ENCODE results near the gene RXFP4.

RXFP4 gene

GRCh38 chr1:155933591-155934096, 7.8 kb upstream of the RXFP4 start:
- in situ Hi-C loops (cut with MboI; ENCODE audit: low sequenced_read_pairs), result loop anchor here (10.0 kb wide), 1 partner anchor 121 kb away; the partner anchor contains the start of genes LAMTOR2 and UBQLN4
- H3K4me1 ChIP-seq, result peaks cover 21% of the 10 kb centered on the region
- H3K27me3 ChIP-seq (ENCODE audit: low read depth), result no peaks in the 10 kb centered on the region
- peaks cover 53% of the 10 kb centered on the region for H3K36me3 ChIP-seq (replicated peaks)
- H3K4me3 ChIP-seq, result peak overlapping the region; percentile 86
- no peaks in the 10 kb centered on the region for H3K9me3 ChIP-seq
- DNase-seq (ENCODE audit: low spot score in 2 of 2), result no peak

- H3K4me1 ChIP-seq, result peaks cover 21% of the 10 kb centered on the region
- in situ Hi-C loops (cut with MboI; ENCODE audit: low sequenced_read_pairs), result loop anchor here (10.0 kb wide), 1 partner anchor 120 kb away; the partner anchor contains the start of genes LAMTOR2 and UBQLN4
Measured at GRCh38 chr1:155934097-155934935, 7.1 kb upstream of the RXFP4 start, which contains the start of gene KHDC4. TSS of gene KHDC4 (minus strand) at chr1:155934413. CDS start at chr1:155934373, 40 bp downstream.

GRCh38 chr1:155934936-155935590, 6.4 kb upstream of the RXFP4 start:
- no peak for DNase-seq (ENCODE audit: low spot score in 2 of 2)
- Histone ChIP-seq H3K4me1 (peaks cover 21% of the 10 kb centered on the region), H3K4me3 (peak overlapping the region; percentile 86), H3K9me3 (no peaks in the 10 kb centered on the region), H3K36me3 (replicated peaks) (peaks cover 39% of the 10 kb centered on the region), H3K27me3 (ENCODE audit: low read depth) (no peaks in the 10 kb centered on the region)
- in situ Hi-C loops (cut with MboI; ENCODE audit: low sequenced_read_pairs), result loop anchor here (10.0 kb wide), 1 partner anchor 120 kb away; the partner anchor contains the start of genes LAMTOR2 and UBQLN4

More at GRCh38 chr1:155934097-155934935, 7.1 kb upstream of the RXFP4 start, which contains the start of gene KHDC4:
- peak; percentile 96 to 99 for DNase-seq (ENCODE audit: low spot score in 2 of 2)
- peak within 1 kb of the TSS; percentile 86 for H3K4me3 ChIP-seq
- H3K36me3 ChIP-seq (replicated peaks), result peaks cover 46% of the 10 kb centered on the region
- no peaks in the 10 kb centered on the region for H3K9me3 ChIP-seq
- H3K27me3 ChIP-seq (ENCODE audit: low read depth), result no peaks in the 10 kb centered on the region

- Histone ChIP-seq H3K4me3 (no peak overlapping the region), H3K36me3 (replicated peaks) (peaks cover 8% of the 10 kb centered on the region), H3K9me3 (no peaks in the 10 kb centered on the region), H3K27me3 (ENCODE audit: low read depth) (no peaks in the 10 kb centered on the region), H3K4me1 (peaks cover 17% of the 10 kb centered on the region)
- peak; percentile 47 to 74 for DNase-seq (ENCODE audit: low spot score in 2 of 2)
- in situ Hi-C loops (cut with MboI; ENCODE audit: low sequenced_read_pairs), result loop anchor here (10.0 kb wide), 1 partner anchor 117 kb away; the partner anchor contains the start of genes LAMTOR2 and UBQLN4
Measured at GRCh38 chr1:155938220-155938627, 3.2 kb upstream of the RXFP4 start.

GRCh38 chr1:155940482-155940992, 901 bp upstream of the RXFP4 start:
- Histone ChIP-seq H3K27me3 (ENCODE audit: low read depth) (no peaks in the 10 kb centered on the region), H3K36me3 (replicated peaks) (no peaks in the 10 kb centered on the region; the same call in 1 of the 2 replicates), H3K9me3 (no peaks in the 10 kb centered on the region), H3K4me3 (no peak overlapping the region), H3K4me1 (peaks cover 14% of the 10 kb centered on the region)
- no peak for DNase-seq (ENCODE audit: low spot score in 2 of 2)
- in situ Hi-C loops (cut with MboI; ENCODE audit: low sequenced_read_pairs), result no loop called here

- no peak overlapping the region for H3K4me3 ChIP-seq
- no peaks in the 10 kb centered on the region for H3K9me3 ChIP-seq
- peaks cover 4% of the 10 kb centered on the region for H3K36me3 ChIP-seq (replicated peaks)
- no peak for DNase-seq (ENCODE audit: low spot score in 2 of 2)
- in situ Hi-C loops (cut with MboI; ENCODE audit: low sequenced_read_pairs), result no loop called here
- peaks cover 14% of the 10 kb centered on the region for H3K4me1 ChIP-seq
- H3K27me3 ChIP-seq (ENCODE audit: low read depth), result no peaks in the 10 kb centered on the region
Measured at GRCh38 chr1:155941845-155942531, 550 bp downstream of the RXFP4 start.

- no peaks in the 10 kb centered on the region for H3K9me3 ChIP-seq
- peaks cover 14% of the 10 kb centered on the region for H3K4me1 ChIP-seq
- no peak for DNase-seq (ENCODE audit: low spot score in 2 of 2)
- H3K36me3 ChIP-seq (replicated peaks), result peaks cover 10% of the 10 kb centered on the region
- no peak overlapping the region for H3K4me3 ChIP-seq
- no peaks in the 10 kb centered on the region for H3K27me3 ChIP-seq (ENCODE audit: low read depth)
- in situ Hi-C loops (cut with MboI; ENCODE audit: low sequenced_read_pairs), result no loop called here
Measured at GRCh38 chr1:155942578-155943141, 1.2 kb downstream of the RXFP4 start.

GRCh38 chr1:155944444-155944799, 3.0 kb downstream of the RXFP4 start:
- DNase-seq (ENCODE audit: low spot score in 2 of 2), result no peak
- no peaks in the 10 kb centered on the region for H3K27me3 ChIP-seq (ENCODE audit: low read depth)
- in situ Hi-C loops (cut with MboI; ENCODE audit: low sequenced_read_pairs), result no loop called here
- H3K36me3 ChIP-seq (replicated peaks), result peaks cover 25% of the 10 kb centered on the region
- H3K4me3 ChIP-seq, result no peak overlapping the region
- no peaks in the 10 kb centered on the region for H3K9me3 ChIP-seq
- H3K4me1 ChIP-seq, result peaks cover 11% of the 10 kb centered on the region

GRCh38 chr1:155946633-155947219, 5.3 kb downstream of the RXFP4 start:
- Histone ChIP-seq H3K36me3 (replicated peaks) (peaks cover 48% of the 10 kb centered on the region), H3K27me3 (ENCODE audit: low read depth) (no peaks in the 10 kb centered on the region), H3K4me3 (no peak overlapping the region), H3K9me3 (no peaks in the 10 kb centered on the region), H3K4me1 (peaks cover 2% of the 10 kb centered on the region; the same call in 1 of the 2 replicates)
- no peak for DNase-seq (ENCODE audit: low spot score in 2 of 2)
- in situ Hi-C loops (cut with MboI; ENCODE audit: low sequenced_read_pairs), result no loop called here

GRCh38 chr1:155947292-155947691, 5.9 kb downstream of the RXFP4 start:
- no peaks in the 10 kb centered on the region for H3K27me3 ChIP-seq (ENCODE audit: low read depth)
- H3K4me3 ChIP-seq, result no peak overlapping the region
- H3K36me3 ChIP-seq (replicated peaks), result peaks cover 53% of the 10 kb centered on the region
- DNase-seq (ENCODE audit: low spot score in 2 of 2), result no peak
- H3K4me1 ChIP-seq, result peaks cover 2% of the 10 kb centered on the region; the same call in 1 of the 2 replicates
- in situ Hi-C loops (cut with MboI; ENCODE audit: low sequenced_read_pairs), result no loop called here
- H3K9me3 ChIP-seq, result no peaks in the 10 kb centered on the region

GRCh38 chr1:155947741-155948140, 6.3 kb downstream of the RXFP4 start:
- no peak for DNase-seq (ENCODE audit: low spot score in 2 of 2)
- Histone ChIP-seq H3K4me3 (no peak overlapping the region), H3K9me3 (no peaks in the 10 kb centered on the region), H3K27me3 (ENCODE audit: low read depth) (no peaks in the 10 kb centered on the region), H3K4me1 (peaks cover 2% of the 10 kb centered on the region; the same call in 1 of the 2 replicates), H3K36me3 (replicated peaks) (peaks cover 57% of the 10 kb centered on the region)
- in situ Hi-C loops (cut with MboI; ENCODE audit: low sequenced_read_pairs), result no loop called here

GRCh38 chr1:155950829-155951228, 9.4 kb downstream of the RXFP4 start:
- no peaks in the 10 kb centered on the region for H3K4me1 ChIP-seq
- DNase-seq (ENCODE audit: low spot score in 2 of 2), result no peak
- H3K27me3 ChIP-seq (ENCODE audit: low read depth), result no peaks in the 10 kb centered on the region
- H3K36me3 ChIP-seq (replicated peaks), result peaks cover 71% of the 10 kb centered on the region
- in situ Hi-C loops (cut with MboI; ENCODE audit: low sequenced_read_pairs), result no loop called here
- no peaks in the 10 kb centered on the region for H3K9me3 ChIP-seq
- H3K4me3 ChIP-seq, result no peak overlapping the region
